Epithelial cell of esophagus (primary cell): ENCODE results near the gene FAM120A.

Experiments
- DNase-seq: peaks from one replicate; pipeline ENCODE4 v3.0.0; 2010; ENCODE audit warnings: low read depth
- H3K4me3 ChIP-seq: 2 replicates; pipeline ENCODE4 v1.5.1; 2011; ENCODE audit warnings: mild to moderate bottlenecking, low read length, control low read depth
- CTCF ChIP-seq: IDR thresholded peaks from 2 replicates; pipeline ENCODE4 v1.5.1; 2011; ENCODE audit warnings: low read depth, mild to moderate bottlenecking, low read length, control low read depth, inconsistent platforms; ENCODE audit not compliant: insufficient read depth; ENCODE audit errors: missing control alignments

FAM120A gene

GRCh38 chr9:93479726-93480125 is 28.2 kb downstream of the FAM120A start:
- DNase-seq: no peak
- H3K4me3 ChIP-seq: no peak overlapping the region
- no peak for TF ChIP-seq CTCF

- no peak overlapping the region for H3K4me3 ChIP-seq
- no peak for DNase-seq
- TF ChIP-seq CTCF: no peak
These were observed 28.8 kb downstream of the FAM120A start for GRCh38 chr9:93480262-93480661.

GRCh38 chr9:93480728-93481324 is 29.3 kb downstream of the FAM120A start:
- no peak for DNase-seq
- no peak for TF ChIP-seq CTCF
- H3K4me3 ChIP-seq: no peak overlapping the region

GRCh38 chr9:93483497-93483896 is 32.0 kb downstream of the FAM120A start:
- DNase-seq: no peak
- no peak overlapping the region for H3K4me3 ChIP-seq
- TF ChIP-seq CTCF: no peak

- TF ChIP-seq CTCF: no peak
- H3K4me3 ChIP-seq: no peak overlapping the region
- DNase-seq: no peak
These were observed 34.8 kb downstream of the FAM120A start for GRCh38 chr9:93486268-93486667.

GRCh38 chr9:93488244-93488643 is 36.8 kb downstream of the FAM120A start:
- H3K4me3 ChIP-seq: no peak overlapping the region
- no peak for TF ChIP-seq CTCF
- no peak for DNase-seq

GRCh38 chr9:93491593-93492232 is 40.2 kb downstream of the FAM120A start:
- DNase-seq: no peak
- no peak for TF ChIP-seq CTCF
- no peak overlapping the region for H3K4me3 ChIP-seq
